HepG2 (cell line): ENCODE results near the gene NPBWR2. TPM values are rescaled to one million over a fixed set of nuclear protein-coding genes. Genes with fewer than 3 reads are reported as not detected.
A peak's percentile ranks its signal among the peaks of the same experiment; 100 is the strongest.

ENCODE experiments used
- EP300 ChIP-seq, 3 experiments: sonication (generic) in 1 of 3; formaldehyde crosslinking in 1 of 3; IDR thresholded peaks; 2 replicates each; pipeline versions ENCODE4 v1.5.1 to v1.6.1; 2011 to 2020; ENCODE audit warnings: low read depth in 2 of 3, low read length in 2 of 3, borderline replicate concordance in 1 of 3, improper control_type of control experiment in 1 of 3, mild to moderate bottlenecking in 1 of 3, missing genetic modification reagents in 1 of 3, moderate library complexity in 1 of 3
- FLYWCH1 ChIP-seq: sonication (generic); formaldehyde crosslinking; IDR thresholded peaks from 2 replicates; pipeline ENCODE4 v1.8.1; 2023; ENCODE audit warnings: mild to moderate bottlenecking, missing genetic modification reagents
- KDM5B ChIP-seq: sonication (generic); formaldehyde crosslinking; IDR thresholded peaks from 2 replicates; pipeline ENCODE4 v1.4.0; 2020; ENCODE audit warnings: missing genetic modification reagents, mild to moderate bottlenecking, borderline replicate concordance
- SIN3A ChIP-seq: IDR thresholded peaks from 2 replicates; pipeline ENCODE4 v1.6.1; 2011; ENCODE audit warnings: low read depth, mild to moderate bottlenecking, control low read depth, low read length, borderline replicate concordance
- TCF12 ChIP-seq, 2 experiments: fragments of 450-650 bp in 1 of 2; sonication (generic) in 1 of 2; formaldehyde crosslinking in 1 of 2; IDR thresholded peaks; 2 replicates each; pipeline versions ENCODE4 v1.6.1 to v1.8.0; 2017 to 2022; ENCODE audit warnings: antibody characterized with exemption in 1 of 2, mild to moderate bottlenecking in 1 of 2, missing genetic modification reagents in 1 of 2, moderate library complexity in 1 of 2
- ZNF101 ChIP-seq: sonication (generic); formaldehyde crosslinking; IDR thresholded peaks from 2 replicates; pipeline ENCODE4 v1.4.0; 2020; ENCODE audit warnings: mild to moderate bottlenecking, low read depth, missing genetic modification reagents, borderline replicate concordance
- ZNF263 ChIP-seq: sonication (generic); formaldehyde crosslinking; IDR thresholded peaks from 2 replicates; pipeline ENCODE4 v1.4.0; 2020; ENCODE audit warnings: missing genetic modification reagents
- ZNF275 ChIP-seq: sonication (generic); formaldehyde crosslinking; IDR thresholded peaks from 2 replicates; pipeline ENCODE4 v1.8.0; 2022; ENCODE audit warnings: missing genetic modification reagents, mild to moderate bottlenecking, inconsistent platforms, borderline replicate concordance
- ZNF496 ChIP-seq: sonication (generic); formaldehyde crosslinking; IDR thresholded peaks from 2 replicates; pipeline ENCODE4 v1.8.1; 2023; ENCODE audit warnings: mild to moderate bottlenecking, moderate library complexity, missing genetic modification reagents; ENCODE audit not compliant: insufficient replicate concordance
- polyA plus RNA-seq, 8 experiments: library from polyadenylated mRNA; depleted of rRNA in 3 of 8; stranded (reverse) in 7 of 8; unstranded in 1 of 8; fragments of >200 nt; fragmentation: Illumina TruSeq in 4 of 8; extraction: Trizol in 4 of 8; gene quantifications; 2 replicates each; pipeline versions ENCODE4 v1.2.1 to v1.2.3, GENCODE V29; 2011 to 2016; ENCODE audit warnings: low read depth in 4 of 8, missing spikeins in 1 of 8, mixed read lengths in 1 of 8; ENCODE audit not compliant: insufficient read depth in 1 of 8
- total RNA-seq, 5 experiments: library from RNA; depleted of rRNA; stranded (reverse); fragments of >200 nt; fragmentation: Illumina TruSeq; extraction: Trizol; gene quantifications; 2 replicates each; pipeline ENCODE4 v1.2.3, GENCODE V29; 2016; ENCODE audit warnings: low read depth in 1 of 5
- TF ChIP-seq, protein P1 (sequence below): sonication (generic); formaldehyde crosslinking; IDR thresholded peaks from 2 replicates; pipeline ENCODE4 v1.4.0; 2020; ENCODE audit warnings: missing genetic modification reagents, mild to moderate bottlenecking, borderline replicate concordance
- TF ChIP-seq, protein P2 (sequence below): IDR thresholded peaks from 2 replicates; pipeline ENCODE4 v1.6.1; 2016; ENCODE audit warnings: low read depth, missing genetic modification reagents, missing compliant biosample characterization
- TF ChIP-seq, protein P3 (sequence below): sonication (generic); formaldehyde crosslinking; IDR thresholded peaks from 2 replicates; pipeline ENCODE4 v1.4.0; 2020; ENCODE audit warnings: missing genetic modification reagents

The NPBWR2 gene
- total and polyA plus RNA-seq, 2 of the 13 experiments (the other 11 are each of a cell fraction or from before 2014, with no cell fraction given), result not detected

GRCh38 chr20:64055893-64056638 is 51.3 kb downstream of the NPBWR2 start (continued):
- TF ChIP-seq, protein P1, sequence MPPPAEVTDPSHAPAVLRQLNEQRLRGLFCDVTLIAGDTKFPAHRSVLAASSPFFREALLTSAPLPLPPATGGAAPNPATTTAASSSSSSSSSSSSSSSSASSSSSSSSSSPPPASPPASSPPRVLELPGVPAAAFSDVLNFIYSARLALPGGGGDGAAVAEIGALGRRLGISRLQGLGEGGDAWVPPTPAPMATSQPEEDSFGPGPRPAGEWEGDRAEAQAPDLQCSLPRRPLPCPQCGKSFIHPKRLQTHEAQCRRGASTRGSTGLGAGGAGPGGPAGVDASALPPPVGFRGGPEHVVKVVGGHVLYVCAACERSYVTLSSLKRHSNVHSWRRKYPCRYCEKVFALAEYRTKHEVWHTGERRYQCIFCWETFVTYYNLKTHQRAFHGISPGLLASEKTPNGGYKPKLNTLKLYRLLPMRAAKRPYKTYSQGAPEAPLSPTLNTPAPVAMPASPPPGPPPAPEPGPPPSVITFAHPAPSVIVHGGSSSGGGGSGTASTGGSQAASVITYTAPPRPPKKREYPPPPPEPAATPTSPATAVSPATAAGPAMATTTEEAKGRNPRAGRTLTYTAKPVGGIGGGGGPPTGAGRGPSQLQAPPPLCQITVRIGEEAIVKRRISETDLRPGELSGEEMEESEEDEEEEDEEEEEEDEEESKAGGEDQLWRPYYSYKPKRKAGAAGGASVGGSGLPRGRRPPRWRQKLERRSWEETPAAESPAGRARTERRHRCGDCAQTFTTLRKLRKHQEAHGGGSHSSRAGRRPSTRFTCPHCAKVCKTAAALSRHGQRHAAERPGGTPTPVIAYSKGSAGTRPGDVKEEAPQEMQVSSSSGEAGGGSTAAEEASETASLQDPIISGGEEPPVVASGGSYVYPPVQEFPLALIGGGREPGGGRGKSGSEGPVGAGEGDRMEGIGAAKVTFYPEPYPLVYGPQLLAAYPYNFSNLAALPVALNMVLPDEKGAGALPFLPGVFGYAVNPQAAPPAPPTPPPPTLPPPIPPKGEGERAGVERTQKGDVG (CRISPR knock-in tag), result no peak; the same call in 1 of the 2 replicates
- TF ChIP-seq KDM5B (CRISPR knock-in tag) (no peak; the same call in 1 of the 2 replicates), ZNF275 (peak; percentile 72; the same call in 1 of the 2 replicates), TCF12 (IDR thresholded peaks at IDR 0.05) (no peak), TCF12 (CRISPR knock-in tag; IDR thresholded peaks at IDR 0.05) (0 out of 2 replicates have a peak, but pooled peaks have one; percentile 13), ZNF101 (CRISPR knock-in tag) (no peak), EP300 (IDR thresholded peaks at IDR 0.05; ENCODE audit: low read depth in 2 of 2, low read length in 2 of 2) (peak in 1 of 2 experiments; percentile 44; a peak in 2 of 4 replicates), EP300 (CRISPR knock-in tag; IDR thresholded peaks at IDR 0.05; ENCODE audit: borderline replicate concordance) (peak; percentile 80), FLYWCH1 (no peak), SIN3A (no peak), ZNF496 (no peak), ZNF263 (CRISPR knock-in tag) (no peak; the same call in 1 of the 2 replicates)
- TF ChIP-seq, protein P2, sequence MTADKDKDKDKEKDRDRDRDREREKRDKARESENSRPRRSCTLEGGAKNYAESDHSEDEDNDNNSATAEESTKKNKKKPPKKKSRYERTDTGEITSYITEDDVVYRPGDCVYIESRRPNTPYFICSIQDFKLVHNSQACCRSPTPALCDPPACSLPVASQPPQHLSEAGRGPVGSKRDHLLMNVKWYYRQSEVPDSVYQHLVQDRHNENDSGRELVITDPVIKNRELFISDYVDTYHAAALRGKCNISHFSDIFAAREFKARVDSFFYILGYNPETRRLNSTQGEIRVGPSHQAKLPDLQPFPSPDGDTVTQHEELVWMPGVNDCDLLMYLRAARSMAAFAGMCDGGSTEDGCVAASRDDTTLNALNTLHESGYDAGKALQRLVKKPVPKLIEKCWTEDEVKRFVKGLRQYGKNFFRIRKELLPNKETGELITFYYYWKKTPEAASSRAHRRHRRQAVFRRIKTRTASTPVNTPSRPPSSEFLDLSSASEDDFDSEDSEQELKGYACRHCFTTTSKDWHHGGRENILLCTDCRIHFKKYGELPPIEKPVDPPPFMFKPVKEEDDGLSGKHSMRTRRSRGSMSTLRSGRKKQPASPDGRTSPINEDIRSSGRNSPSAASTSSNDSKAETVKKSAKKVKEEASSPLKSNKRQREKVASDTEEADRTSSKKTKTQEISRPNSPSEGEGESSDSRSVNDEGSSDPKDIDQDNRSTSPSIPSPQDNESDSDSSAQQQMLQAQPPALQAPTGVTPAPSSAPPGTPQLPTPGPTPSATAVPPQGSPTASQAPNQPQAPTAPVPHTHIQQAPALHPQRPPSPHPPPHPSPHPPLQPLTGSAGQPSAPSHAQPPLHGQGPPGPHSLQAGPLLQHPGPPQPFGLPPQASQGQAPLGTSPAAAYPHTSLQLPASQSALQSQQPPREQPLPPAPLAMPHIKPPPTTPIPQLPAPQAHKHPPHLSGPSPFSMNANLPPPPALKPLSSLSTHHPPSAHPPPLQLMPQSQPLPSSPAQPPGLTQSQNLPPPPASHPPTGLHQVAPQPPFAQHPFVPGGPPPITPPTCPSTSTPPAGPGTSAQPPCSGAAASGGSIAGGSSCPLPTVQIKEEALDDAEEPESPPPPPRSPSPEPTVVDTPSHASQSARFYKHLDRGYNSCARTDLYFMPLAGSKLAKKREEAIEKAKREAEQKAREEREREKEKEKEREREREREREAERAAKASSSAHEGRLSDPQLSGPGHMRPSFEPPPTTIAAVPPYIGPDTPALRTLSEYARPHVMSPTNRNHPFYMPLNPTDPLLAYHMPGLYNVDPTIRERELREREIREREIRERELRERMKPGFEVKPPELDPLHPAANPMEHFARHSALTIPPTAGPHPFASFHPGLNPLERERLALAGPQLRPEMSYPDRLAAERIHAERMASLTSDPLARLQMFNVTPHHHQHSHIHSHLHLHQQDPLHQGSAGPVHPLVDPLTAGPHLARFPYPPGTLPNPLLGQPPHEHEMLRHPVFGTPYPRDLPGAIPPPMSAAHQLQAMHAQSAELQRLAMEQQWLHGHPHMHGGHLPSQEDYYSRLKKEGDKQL (CRISPR knock-in tag), result peak; percentile 54; the same call in 1 of the 2 replicates
- TF ChIP-seq, protein P3, sequence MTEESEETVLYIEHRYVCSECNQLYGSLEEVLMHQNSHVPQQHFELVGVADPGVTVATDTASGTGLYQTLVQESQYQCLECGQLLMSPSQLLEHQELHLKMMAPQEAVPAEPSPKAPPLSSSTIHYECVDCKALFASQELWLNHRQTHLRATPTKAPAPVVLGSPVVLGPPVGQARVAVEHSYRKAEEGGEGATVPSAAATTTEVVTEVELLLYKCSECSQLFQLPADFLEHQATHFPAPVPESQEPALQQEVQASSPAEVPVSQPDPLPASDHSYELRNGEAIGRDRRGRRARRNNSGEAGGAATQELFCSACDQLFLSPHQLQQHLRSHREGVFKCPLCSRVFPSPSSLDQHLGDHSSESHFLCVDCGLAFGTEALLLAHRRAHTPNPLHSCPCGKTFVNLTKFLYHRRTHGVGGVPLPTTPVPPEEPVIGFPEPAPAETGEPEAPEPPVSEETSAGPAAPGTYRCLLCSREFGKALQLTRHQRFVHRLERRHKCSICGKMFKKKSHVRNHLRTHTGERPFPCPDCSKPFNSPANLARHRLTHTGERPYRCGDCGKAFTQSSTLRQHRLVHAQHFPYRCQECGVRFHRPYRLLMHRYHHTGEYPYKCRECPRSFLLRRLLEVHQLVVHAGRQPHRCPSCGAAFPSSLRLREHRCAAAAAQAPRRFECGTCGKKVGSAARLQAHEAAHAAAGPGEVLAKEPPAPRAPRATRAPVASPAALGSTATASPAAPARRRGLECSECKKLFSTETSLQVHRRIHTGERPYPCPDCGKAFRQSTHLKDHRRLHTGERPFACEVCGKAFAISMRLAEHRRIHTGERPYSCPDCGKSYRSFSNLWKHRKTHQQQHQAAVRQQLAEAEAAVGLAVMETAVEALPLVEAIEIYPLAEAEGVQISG (CRISPR knock-in tag), result peak; percentile 52
